GM18873 (cell line): Measurements from ENCODE around the gene EIF4E.

Experiments used
- ATAC-seq: cut with Tn5 transposase; IDR thresholded peaks from one replicate; pipeline ENCODE4 v1.9.1; 2021; ENCODE audit warnings: mild to moderate bottlenecking, moderate library complexity, moderate number of reproducible peaks; ENCODE audit not compliant: unreplicated experiment, low FRiP score

Gene EIF4E, protein sequence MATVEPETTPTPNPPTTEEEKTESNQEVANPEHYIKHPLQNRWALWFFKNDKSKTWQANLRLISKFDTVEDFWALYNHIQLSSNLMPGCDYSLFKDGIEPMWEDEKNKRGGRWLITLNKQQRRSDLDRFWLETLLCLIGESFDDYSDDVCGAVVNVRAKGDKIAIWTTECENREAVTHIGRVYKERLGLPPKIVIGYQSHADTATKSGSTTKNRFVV

DNA sequence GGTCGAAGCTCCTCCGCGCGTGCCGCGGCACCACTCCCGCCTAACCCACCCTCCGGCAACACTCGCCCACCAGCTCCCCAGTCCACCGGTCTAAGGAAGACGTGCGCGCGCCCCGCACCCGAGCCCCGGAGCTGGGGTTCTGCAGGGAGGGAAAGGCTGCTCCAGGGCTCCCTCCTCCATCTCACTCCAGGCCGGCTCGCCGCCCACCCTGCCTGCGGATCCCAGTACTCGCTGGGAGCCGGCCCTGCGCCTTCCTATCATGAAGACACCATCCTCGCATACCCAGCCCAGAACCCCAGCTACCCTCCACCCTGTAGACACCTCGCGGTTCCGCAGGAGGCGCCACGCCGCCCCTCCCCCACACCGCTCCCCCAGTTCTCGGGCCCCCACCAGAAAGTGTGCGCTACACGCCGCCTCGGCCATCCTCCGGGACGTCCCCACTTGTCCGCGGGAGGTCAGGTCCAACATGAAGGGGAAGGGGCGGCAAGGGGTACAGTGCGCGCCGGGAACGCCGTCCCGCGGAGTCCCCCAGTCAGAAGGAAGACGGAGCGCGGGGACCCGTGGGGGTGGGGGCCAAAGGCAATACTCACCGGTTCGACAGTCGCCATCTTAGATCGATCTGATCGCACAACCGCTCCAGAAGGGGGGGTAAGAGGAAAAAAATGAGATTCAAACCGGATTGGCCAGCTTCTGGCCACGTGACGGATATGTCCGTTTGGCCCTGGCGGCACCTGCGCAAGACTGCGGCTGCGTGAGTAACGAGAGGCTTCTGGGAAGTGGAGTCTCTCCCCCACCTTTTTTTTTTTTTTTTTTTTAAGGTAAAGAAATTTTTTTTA is at the start of gene EIF4E:
Gene EIF4E, minus strand, starts transcription at position 629 of the 836 bp plus-strand sequence. Its CDS starts 21 bp downstream, at position 608.
- peak; percentile 60 for ATAC-seq

DNA sequence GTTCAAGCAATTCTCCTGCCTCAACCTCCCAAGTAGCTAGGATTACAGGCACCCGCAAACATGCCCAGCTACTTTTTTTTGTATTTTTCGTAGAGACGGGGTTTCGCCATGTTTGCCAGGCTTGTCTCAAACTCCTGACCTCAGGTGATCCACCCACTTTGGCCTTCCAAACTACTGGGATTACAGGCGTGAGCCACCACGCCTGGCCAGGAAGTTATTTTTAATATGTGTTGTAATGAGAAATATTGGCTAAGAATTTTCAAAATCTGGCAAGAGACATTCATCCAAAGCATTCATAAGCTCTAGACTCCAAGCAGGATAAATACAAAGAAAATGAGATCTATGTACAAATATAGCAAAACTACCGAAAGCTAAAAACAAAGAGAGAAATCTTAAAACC is 48.6 kb upstream of the EIF4E start:
- ATAC-seq = no peak

DNA sequence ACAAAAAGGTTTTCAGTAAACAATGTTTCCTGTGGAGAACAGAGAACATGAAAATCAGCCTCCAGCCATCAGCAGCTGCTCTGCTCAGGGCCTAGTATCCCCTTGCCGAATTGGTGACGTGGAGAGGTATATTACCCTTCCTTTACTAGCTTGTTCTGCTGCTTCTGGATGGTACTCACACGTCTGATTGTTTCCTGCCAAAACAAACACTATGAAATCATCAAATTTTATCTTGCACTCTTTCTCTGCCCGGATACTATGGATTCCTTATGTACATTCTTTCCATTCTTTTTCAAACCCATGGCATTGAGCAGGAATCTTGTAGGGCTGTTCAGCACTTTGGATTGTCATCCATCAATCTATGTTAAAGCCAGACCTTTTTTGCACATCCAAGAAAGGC is 47.8 kb upstream of the EIF4E start:
- ATAC-seq = no peak

DNA sequence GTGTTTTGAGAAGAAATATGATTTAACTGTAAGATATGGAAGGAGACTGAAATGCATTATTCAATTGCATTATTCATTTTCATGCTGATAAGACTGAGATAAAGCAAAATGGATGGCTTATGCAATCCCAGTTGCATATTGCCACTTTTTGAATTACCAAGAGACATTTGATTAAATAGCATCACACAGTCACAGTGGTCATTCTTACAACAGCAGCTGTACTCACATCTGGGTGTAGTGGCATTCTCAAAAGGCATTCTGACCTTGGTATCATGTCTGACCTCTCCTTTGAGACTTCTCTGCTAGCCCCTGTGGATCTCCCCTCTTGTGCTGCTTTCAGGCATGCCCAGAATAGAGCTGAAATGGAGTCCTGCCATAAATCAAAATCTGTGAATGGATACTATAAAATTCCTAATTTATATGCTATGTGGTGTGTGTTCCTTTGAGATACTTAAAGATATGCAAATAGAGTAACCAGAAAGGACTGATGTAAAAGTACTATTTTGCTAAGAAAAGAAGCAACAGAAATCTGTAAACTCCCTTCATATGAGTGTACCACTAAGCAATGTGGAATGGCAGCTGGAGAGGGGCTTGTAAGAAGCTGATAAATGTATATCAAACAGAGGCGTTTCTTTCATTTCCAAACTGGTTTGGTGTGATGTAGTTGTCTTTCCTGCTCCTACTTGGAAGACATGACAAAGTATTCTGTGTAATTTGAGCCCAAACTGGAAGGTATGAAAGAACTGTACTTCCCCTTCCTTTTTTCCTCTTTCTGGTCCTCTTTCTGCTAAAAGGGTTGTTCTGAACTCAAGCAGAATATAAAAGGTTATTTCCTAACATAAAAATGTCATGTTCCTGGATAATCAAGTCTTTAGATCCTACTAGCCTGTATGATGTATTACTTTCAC is 41.2 kb upstream of the EIF4E start:
- ATAC-seq = no peak

DNA sequence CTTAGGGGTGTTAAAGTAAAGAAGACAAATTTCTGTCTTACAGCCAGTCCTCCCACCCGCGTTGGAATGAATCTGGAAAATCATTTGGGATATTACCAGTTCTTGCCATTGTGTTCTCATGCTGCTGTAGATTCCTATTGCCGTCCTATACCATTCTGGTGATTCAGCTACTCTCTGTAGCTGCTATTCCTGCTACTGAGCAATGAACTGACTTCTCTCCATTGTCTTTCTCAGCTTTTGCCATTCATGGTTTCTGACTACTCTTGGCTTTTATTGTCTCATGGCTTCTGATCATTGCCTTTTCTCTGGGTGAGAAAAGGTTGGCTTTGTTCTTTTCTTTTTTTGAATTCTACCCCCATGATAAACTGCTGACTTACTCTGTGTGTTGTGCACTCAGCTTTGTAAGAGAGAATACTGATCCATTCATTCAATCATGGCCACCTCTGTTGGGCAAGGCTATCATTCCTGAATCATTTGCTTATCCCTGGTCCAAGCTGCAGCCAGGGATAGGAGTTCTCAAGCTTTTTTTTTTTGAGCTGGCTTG is 38.9 kb upstream of the EIF4E start:
- ATAC-seq = no peak

DNA sequence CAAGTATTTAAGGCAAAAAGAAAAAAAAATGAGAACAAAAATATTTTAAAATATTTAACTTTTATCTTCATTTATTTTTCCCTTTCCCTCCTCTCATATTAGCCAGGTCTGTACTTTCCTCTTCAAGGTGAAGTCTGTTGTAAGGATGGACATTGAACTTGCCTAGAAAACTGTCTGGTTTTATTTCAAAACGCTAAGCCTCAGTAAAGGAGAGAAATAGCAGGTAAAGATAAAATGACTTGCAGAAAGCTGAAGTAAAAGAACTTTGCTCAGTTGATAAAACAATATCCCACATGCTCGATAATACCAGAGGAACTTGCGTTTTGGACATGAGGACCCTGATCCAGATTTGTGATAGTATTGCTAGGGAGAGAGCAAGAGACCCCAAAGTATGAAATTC is 38.0 kb upstream of the EIF4E start:
- no peak for ATAC-seq

DNA sequence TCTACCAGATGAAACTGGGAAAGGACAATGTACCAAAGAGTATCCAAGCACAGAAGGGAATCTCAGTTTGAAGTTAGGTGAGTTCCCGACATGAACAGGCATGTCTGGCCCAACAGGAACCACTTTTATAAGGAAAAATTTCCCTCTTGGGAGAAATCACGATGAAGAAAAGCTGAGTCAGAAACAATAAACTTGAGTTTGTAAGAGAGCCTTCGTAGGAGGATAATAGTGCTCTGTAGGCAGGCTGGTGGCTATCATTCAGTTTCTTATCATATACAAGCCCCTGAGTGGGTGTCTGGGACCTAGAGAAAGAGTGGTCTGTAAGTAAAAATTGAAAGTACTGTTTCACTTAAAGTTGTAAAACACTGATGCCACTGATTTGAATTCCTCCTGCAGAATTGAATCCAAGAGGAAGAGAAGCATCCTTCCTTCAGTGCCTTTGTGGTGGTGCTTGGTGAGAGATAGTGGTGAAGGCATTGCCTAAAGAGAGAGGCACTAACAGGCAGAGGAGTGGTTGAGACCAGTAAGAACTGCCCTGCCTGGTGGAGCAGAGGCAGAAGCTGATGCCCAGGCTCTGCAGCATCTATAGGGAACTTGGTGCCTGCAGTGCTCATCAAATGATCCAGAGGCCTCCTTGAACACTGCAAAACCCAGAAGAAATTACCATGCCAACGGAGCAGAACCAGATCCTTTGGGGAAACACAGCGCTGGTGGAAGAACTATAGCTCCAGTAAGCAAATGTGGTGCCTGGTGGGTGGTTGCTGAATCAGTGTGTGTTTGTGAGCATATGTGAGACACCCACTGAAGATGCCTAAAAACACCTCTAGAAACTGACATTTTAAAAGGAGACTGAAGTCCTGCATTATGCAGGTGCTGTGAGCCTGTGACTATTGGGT is 34.9 kb upstream of the EIF4E start:
- ATAC-seq = no peak

DNA sequence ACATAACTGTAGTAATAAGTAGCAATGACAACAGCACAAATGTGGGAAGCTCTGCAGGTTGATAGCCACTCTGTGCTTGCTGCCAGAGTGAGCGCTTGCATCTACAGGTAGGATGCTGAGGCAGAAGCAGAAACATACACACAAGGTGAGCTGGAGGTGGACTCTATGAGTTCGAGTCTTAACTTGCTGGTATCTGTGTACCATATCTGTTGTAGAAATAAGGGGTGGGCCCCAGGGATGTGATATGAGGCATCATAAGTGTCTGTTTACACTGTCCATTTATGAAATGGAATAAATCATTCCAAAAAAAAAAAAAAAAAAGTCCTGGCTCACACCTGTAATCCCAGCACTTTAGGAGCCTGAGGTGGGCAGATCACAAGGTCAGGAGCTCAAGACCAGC is 32.8 kb upstream of the EIF4E start:
- ATAC-seq = no peak

DNA sequence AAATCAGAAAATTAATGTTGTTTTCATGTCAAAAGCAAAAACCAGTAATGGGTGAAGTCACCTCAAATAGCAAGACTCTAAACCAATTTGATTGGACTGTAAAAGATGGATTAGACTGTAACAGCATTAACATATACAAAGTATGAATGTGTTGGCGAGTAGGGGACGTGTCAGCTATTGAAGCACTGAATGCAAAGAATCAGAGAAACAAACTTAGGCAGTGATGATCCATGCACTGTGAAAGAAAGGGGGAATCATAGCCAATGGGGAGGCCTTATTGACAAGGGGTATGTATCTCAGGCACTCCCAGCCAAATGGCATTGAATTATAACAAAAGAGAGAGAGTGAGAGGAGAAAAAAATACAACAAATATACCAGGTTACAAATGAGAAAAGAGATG is 30.5 kb upstream of the EIF4E start:
- no peak for ATAC-seq

DNA sequence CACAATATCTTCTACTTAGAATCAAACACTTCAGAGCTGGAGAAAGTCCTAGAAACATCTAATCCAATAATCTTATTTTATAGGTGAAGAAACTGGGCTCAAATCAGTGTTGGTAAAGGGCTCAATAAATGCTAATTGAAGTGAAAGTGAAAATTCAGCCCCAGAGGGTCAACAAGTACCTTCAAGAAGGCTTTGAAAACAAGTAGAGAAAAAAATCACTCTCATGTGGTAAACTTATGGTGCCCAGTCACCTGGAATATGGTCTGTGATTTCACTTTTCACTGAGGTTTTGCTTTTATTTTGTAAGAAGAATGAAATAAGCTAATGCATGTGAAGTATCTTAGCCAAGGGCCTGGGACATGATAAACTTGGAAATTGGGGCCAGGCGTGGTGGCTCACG is 29.1 kb upstream of the EIF4E start:
- ATAC-seq = no peak

DNA sequence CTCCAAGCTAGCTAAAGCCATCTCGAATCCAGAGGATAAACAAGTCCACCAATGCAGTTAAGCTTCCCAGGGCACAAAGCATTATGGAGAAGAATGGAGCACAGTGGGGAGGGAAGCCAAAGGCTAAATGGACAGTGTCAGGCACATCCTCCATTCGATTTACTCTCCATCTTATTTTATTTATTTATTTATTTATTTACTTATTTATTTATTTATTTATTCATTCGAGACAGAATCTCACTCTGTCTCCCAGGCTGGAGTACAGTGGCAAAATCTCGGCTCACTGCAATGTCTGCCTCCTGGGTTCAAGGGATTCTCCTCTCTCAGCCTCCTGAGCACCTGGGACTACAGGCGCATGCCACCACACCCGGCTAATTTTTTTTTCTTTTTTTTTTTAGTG is 26.3 kb upstream of the EIF4E start:
- ATAC-seq = no peak

DNA sequence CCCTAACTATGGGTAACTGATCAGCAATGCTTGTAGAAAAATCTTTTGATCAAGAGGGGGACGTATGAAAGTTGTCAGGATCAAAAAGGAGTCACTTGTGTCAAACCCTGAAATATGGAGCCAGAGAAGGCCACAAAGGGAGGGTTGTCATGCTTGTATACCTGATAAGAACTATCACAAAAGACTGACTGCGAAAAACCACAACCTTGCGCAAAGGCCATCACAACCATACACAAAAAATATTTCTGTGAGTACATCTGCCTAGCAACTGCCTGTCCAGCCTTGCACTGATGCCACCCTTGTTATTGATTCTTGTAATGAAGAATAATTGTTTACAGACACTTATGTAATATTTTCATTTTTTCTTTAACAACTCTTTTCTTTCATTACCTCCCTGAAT is 22.8 kb upstream of the EIF4E start:
- ATAC-seq = no peak

DNA sequence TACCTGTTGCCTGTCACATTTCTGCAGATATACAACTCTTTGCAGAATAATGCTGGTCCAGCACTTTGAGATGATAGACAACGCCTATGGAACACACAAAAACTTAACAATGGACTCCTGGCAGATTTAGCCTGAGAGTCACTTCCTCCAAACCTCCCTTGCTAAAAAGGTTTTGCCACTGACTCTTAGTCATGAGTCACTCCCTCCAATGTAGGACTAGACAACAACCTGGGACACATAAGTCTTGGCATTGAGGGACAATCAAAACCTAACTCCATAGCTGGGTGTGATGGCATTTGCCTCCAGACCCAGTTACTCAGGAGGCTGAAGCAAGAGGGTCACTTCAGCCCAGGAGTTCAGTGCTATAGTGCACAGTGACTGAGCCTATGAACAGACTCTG is 22.0 kb upstream of the EIF4E start:
- no peak for ATAC-seq

DNA sequence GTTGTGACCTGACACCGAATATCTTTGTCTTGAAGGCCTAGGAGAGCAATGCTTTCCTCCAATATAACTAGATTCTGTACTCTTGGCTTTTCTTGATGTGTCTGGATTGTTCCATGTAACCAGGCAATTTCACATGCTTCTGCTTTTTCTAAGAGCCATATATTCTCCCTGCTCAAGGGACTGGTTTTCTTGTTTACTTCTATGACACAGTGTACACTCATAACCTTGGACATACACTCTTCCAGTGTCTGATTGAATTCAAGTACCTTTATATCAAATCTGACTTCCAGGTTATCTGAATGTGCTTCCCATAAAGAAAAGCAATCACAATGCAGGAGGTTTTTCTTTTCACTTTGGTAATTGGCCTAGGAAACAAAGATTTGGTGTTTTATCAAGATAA is 17.4 kb upstream of the EIF4E start:
- no peak for ATAC-seq

DNA sequence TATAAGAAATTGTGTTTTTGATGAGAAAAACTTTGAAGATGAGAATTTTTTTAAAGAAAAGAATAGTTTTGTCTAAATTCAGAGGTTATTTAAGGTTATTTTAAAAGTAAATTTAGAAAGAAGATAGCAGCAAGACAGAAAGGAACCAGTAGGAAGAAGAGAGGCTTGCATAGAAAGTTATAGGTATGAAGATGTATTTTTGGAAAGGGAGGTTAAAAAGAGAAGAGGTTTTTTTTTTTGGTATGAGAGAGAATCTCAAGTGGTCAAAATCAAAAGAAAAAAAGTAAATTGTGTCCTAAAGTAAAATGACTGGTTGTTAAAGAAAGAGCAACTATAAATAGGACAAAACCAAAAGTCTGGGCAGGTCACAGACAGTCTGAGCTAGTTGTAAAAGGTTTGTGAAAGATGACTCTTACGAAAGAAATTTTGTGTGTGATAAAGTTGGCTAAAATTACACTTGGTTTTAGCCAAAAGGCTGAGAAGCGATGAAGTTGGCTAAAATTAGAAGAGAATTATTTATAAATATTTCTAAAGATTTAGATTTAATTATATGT is 16.4 kb upstream of the EIF4E start:
- ATAC-seq = no peak

DNA sequence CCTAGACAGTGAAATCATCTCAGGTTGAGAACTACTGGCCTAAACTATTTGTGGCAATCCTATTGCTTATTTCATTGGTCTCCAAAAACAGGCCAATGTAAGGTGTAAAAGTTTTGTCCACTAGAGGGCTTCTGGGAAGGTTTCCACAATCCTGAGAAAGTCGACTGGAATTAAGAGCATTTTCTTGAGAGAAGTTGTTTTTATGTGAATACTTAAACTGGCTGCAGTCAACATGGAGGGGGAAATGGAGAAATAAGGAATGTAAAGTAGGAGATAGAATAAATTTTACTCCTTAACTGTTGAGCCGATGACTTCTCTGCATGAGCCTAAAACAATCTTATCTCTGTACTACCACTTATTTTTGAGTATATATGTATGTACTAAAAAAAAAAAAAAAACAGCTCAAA is 11.0 kb upstream of the EIF4E start:
- peak; percentile 33 for ATAC-seq

DNA sequence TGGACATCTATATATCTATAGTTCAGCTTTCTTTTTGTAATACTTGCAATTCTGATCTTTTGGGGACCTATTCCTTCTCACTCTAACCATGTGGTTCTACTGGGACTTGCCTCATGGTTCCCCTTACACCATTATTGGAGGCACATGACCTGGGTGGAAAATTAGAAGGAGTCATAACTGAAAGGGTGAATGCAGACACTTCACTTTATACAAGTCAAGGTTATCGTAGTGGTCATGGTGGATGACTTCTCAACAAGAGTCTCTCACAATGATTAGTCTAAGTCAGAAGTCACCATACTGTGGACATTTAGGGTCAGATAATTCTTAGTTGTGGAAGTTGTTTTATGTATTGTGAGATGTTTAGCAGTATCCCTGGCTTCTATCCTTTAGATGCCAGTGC is 10.5 kb upstream of the EIF4E start:
- ATAC-seq = peak; percentile 51

DNA sequence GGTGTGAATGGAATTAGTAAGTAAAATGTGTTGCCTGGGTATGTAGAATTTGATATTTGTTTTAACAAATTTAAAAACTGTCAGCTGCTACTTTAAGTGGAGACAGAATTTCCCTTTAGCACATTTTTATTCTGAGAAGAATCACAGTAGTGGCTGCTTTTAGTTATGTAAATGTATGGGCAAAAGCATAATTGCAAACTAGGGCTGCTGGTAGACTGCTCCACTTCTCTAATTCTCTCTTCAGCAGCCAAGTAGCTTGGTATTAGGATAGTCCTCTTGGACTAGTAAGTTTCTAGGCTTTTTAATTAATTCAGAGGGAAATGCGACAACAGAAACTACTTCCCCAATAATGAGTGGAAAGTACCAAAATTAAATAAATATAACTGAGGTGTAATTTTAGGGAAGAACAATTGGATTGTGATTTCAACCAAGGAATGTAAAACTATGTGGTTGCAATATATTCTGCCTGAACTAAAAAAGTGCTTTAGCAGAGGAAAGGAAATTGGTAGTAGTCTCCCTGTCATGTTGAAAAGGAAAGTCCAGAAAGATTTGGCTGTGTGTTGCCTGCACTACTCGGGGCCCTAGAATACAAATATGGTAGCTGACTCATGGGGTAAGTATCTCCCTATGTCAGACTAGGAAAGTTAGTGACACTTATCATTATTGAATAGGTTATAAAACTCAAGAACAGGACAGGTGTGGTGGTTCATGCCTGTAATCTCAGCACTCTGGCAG is 9.2 kb upstream of the EIF4E start:
- no peak for ATAC-seq

DNA sequence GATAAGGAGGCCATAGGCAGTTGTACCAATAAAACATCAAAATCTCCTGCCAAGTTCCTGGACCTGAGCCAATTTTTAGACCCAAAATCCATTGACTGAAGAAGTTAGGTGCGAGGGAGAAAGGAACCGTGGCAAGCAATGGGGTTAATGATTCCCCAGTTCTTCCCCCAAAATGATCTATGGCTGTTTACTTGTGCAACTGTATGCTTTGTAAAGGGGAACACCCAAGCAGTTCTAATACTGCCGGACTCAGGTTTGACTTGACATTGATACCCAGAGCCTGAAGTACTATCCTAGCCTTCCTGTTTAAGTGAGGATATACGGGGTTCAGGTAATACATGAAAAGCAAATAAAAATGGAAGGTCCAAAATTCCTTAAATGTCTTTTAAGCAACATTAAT is 6.7 kb upstream of the EIF4E start:
- no peak for ATAC-seq
